Stimulated activated memory B cell treated with anti-CD40 and anti-IgM and Interleukin-4, amounts not matched to agents 10 μg/mL and 1 μg/mL and 100 μg/mL, for 72 hours (primary cell): ENCODE measurements around the gene SGPL1.

Source experiments
- ATAC-seq: fragments of 150-1000 bp; cut with Tn5 transposase; 2 replicates; pipeline ENCODE4 v1.10.0; 2021
- H3K27ac Mint-ChIP-seq: one replicate; pipeline ENCODE4 v1.8.0; 2022; ENCODE audit warnings: mild to moderate bottlenecking, mixed read lengths
- H3K27me3 Mint-ChIP-seq: one replicate; pipeline ENCODE4 v1.8.0; 2022; ENCODE audit warnings: mixed read lengths
- H3K36me3 Mint-ChIP-seq: one replicate; pipeline ENCODE4 v1.8.0; 2022; ENCODE audit warnings: mixed read lengths
- H3K4me1 Mint-ChIP-seq: one replicate; pipeline ENCODE4 v1.8.0; 2022; ENCODE audit warnings: mixed read lengths
- H3K4me3 Mint-ChIP-seq: one replicate; pipeline ENCODE4 v1.8.0; 2022; ENCODE audit warnings: mild to moderate bottlenecking, moderate library complexity, mixed read lengths
- H3K9me3 Mint-ChIP-seq: one replicate; pipeline ENCODE4 v1.8.0; 2022; ENCODE audit warnings: mixed read lengths

Gene SGPL1

GRCh38 chr10:70816220-70816894 lies 609 bp downstream of the SGPL1 start:
- Mint-ChIP-seq H3K4me3 (peak overlapping the region; percentile 83), H3K27me3 (no peaks in the 10 kb centered on the region), H3K36me3 (peaks cover 20% of the 10 kb centered on the region), H3K4me1 (peaks cover 60% of the 10 kb centered on the region), H3K9me3 (no peaks in the 10 kb centered on the region), H3K27ac (peak overlapping the region; percentile 87)
- peak; percentile 76 for ATAC-seq

DNA sequence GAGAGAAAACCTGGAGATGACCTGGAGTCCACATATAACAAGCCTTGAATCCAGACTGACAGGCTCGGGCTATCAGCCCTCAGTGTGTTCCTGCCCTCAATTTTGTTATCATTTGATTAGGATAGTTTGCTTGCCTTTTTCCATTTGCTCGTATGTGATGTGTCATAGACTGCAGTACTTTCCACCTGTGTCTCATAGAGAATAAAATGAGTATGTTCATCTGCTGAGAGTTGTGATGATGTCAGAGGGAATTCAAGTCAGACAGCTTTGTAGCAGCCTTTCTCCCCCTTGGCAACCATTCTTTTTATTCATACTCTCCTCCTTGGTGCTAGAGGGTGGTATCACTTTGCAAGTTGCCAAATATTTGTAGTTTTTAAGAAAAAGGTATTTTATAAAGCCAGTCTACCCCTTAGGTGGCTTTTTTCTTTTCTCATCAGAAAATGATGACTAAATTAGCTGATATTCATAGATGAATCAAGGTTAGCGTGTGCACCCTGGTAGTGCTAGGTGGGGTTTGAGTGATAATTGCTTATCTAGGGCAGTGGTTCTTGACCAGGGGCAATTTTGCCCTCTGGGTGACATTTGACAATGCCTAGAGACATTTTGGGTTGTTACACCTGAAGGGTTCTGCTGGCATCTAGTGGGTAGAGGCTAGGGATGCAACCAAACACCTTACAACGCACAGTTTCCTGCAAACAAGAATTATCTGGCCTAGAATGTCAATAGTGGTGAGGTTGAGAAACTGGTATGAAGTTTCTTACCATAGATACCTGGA lies 5.4 kb downstream of the SGPL1 start:
- H3K36me3 Mint-ChIP-seq, result peaks cover 36% of the 10 kb centered on the region
- peak overlapping the region; percentile 22 for H3K27ac Mint-ChIP-seq
- peaks cover 56% of the 10 kb centered on the region for H3K4me1 Mint-ChIP-seq
- no peaks in the 10 kb centered on the region for H3K27me3 Mint-ChIP-seq
- H3K4me3 Mint-ChIP-seq, result no peak overlapping the region
- ATAC-seq, result no peak
- no peaks in the 10 kb centered on the region for H3K9me3 Mint-ChIP-seq

DNA sequence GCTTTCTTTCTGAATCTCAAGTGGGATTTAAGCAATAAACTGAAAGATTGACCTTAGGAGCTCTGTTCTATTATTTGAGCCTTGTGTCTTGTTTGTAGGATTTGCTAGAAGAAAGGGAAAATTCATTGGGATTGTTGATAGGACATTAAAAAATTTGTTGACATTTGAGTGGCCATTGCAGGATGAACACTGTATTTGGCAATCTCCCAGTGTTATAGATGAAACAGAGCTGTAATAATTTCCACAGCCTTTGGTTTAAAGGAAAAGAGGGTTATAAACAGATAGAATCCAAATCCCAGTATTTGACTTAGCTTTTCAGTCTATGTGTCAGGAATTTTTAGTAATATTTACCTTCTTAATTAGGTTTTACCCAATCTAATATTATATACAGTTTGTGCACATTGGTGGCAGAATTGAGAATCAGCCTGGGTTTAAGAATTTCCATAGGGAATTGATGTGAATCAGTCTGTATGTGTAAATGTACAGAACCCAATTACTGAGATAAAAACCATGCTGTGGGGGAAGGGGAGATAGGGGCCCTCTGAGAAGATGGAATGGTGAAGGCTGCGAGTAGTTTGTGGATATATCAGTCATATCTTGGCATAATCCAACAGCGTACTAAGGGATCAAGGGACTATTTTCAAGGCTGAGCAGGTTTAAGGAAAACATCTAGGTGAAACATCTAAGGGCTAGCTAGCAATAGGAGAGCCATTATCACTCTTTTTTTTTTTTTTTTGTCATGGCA lies 6.5 kb downstream of the SGPL1 start:
- Mint-ChIP-seq H3K27me3 (no peaks in the 10 kb centered on the region), H3K36me3 (peaks cover 43% of the 10 kb centered on the region), H3K9me3 (no peaks in the 10 kb centered on the region), H3K27ac (peak overlapping the region; percentile 65), H3K4me1 (peaks cover 55% of the 10 kb centered on the region), H3K4me3 (no peak overlapping the region)
- no peak for ATAC-seq

DNA sequence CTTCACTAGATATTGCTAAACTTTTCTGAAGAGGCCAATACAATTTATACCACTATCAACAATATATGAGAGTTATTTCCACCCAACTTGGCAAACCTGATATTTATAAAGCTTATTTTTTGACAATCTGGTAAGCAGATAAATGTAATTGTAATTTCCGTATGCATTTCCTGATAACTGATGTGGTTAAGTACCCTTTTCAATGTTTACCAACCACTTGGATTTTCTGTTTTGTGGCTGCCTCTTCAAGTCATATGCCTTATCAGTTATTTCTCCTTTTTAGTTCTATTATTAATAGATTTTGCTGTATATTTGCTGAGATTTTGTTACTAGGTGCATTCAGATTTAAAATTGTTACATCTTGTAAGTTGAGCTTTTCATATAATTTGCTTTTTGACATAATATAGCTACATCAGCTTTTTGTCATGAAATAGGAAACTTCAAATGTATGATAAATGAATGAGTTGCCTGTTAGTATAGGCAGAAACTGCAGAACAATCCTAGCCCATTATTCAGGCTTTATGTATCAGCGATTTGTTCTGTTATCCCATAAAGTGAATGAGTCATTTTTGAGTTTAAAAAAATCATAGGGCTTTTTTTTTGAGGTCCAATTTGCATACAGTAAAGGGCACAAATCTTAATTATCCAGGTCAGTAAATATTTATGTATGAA lies 11.5 kb downstream of the SGPL1 start:
- peak overlapping the region; percentile 37 for H3K27ac Mint-ChIP-seq
- no peak overlapping the region for H3K4me3 Mint-ChIP-seq
- peaks cover 40% of the 10 kb centered on the region for H3K36me3 Mint-ChIP-seq
- no peaks in the 10 kb centered on the region for H3K27me3 Mint-ChIP-seq
- peaks cover 43% of the 10 kb centered on the region for H3K4me1 Mint-ChIP-seq
- no peaks in the 10 kb centered on the region for H3K9me3 Mint-ChIP-seq
- ATAC-seq, result no peak

DNA sequence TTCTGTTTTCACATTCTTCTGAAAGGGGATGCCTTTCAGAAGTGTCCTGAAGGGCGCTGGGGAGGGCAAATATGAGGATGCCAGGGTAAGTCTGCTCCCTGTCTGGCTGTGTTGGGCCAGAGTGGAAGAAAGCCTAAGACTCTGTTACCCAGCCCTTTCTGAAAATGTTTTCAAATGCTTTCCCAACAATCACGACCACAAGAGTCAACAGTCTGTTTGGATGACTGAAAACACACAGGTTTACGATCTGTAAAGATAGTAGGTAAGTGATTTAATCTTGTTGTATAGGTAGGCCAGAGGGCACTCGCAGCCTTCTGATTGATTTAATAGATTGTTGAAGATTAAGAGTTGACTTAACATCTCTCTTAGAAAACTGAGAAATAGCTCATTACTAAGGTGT lies 13.2 kb downstream of the SGPL1 start:
- Mint-ChIP-seq H3K4me1 (peaks cover 54% of the 10 kb centered on the region), H3K27ac (peak overlapping the region; percentile 64), H3K9me3 (no peaks in the 10 kb centered on the region), H3K36me3 (peaks cover 38% of the 10 kb centered on the region), H3K4me3 (no peak overlapping the region), H3K27me3 (no peaks in the 10 kb centered on the region)
- ATAC-seq, result no peak

GRCh38 chr10:70829543-70829942 lies 13.8 kb downstream of the SGPL1 start:
- no peaks in the 10 kb centered on the region for H3K9me3 Mint-ChIP-seq
- peak overlapping the region; percentile 64 for H3K27ac Mint-ChIP-seq
- peaks cover 44% of the 10 kb centered on the region for H3K36me3 Mint-ChIP-seq
- no peaks in the 10 kb centered on the region for H3K27me3 Mint-ChIP-seq
- peak; percentile 70 for ATAC-seq
- H3K4me3 Mint-ChIP-seq, result peak overlapping the region; percentile 10
- H3K4me1 Mint-ChIP-seq, result peaks cover 60% of the 10 kb centered on the region

DNA sequence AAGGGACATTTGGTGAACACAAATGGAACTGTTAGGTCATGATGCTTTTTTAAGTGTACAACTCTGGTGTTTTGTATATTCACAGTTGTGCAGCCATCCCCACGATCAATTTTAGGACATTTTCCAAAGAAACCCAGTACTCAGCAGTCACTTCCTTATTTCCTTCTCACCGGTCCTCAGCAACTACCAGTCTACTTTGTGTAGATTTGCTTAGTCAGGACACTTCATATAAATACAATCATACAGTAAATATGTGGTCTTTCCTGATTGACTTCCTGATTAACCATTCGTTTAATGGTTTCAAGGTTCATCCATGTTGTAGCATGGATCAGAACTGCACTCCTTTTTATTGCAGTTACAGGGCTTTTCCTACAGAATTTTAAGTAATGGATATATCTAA lies 14.4 kb downstream of the SGPL1 start:
- no peak overlapping the region for H3K4me3 Mint-ChIP-seq
- H3K4me1 Mint-ChIP-seq, result peaks cover 62% of the 10 kb centered on the region
- no peaks in the 10 kb centered on the region for H3K27me3 Mint-ChIP-seq
- H3K36me3 Mint-ChIP-seq, result peaks cover 43% of the 10 kb centered on the region
- peak overlapping the region; percentile 40 for H3K27ac Mint-ChIP-seq
- no peaks in the 10 kb centered on the region for H3K9me3 Mint-ChIP-seq
- no peak for ATAC-seq

- Mint-ChIP-seq H3K4me1 (peaks cover 61% of the 10 kb centered on the region), H3K36me3 (peaks cover 40% of the 10 kb centered on the region), H3K27me3 (no peaks in the 10 kb centered on the region), H3K9me3 (no peaks in the 10 kb centered on the region), H3K4me3 (no peak overlapping the region), H3K27ac (peak overlapping the region; percentile 59)
- no peak for ATAC-seq
These were observed 16.5 kb downstream of the SGPL1 start for GRCh38 chr10:70832221-70832620.

DNA sequence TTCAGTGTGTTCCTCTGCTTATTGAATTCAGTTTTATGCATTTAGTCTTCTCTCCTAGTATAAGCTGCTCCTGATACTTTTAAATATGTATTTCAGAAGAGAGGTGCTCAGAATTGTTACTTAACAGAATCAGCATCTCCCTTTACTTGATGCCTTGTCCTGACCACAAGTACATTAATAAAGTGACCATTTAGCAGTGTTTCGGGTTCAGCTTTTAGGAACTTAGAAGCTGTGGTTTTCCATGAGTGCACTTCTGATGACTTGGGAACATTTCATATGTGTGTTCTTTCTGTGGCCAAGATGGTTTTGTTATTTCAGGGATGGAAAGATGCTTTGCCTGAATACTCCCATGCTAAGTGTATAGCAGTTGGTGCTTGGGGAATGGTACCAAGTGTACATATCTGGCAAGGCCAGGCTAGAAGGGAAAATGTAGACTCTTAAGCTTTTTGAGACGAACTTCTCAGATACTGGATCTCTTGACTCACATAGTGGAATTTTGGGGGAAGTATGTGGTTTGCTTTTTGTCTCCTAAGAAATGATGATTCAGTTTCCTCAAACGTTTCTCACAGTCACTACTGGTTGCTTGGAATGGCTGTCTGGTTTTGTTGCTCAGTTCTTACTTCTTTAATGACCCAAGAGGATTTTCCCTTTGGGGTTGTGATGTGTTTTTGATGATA lies 17.2 kb downstream of the SGPL1 start:
- no peak overlapping the region for H3K4me3 Mint-ChIP-seq
- H3K4me1 Mint-ChIP-seq, result peaks cover 56% of the 10 kb centered on the region
- H3K36me3 Mint-ChIP-seq, result peaks cover 47% of the 10 kb centered on the region
- peak overlapping the region; percentile 59 for H3K27ac Mint-ChIP-seq
- no peaks in the 10 kb centered on the region for H3K27me3 Mint-ChIP-seq
- no peaks in the 10 kb centered on the region for H3K9me3 Mint-ChIP-seq
- peak; percentile 68 for ATAC-seq

- Mint-ChIP-seq H3K36me3 (peaks cover 53% of the 10 kb centered on the region), H3K27ac (peak overlapping the region; percentile 59), H3K4me1 (peaks cover 62% of the 10 kb centered on the region), H3K9me3 (no peaks in the 10 kb centered on the region), H3K4me3 (no peak overlapping the region), H3K27me3 (no peaks in the 10 kb centered on the region)
- no peak for ATAC-seq
These were observed 17.9 kb downstream of the SGPL1 start for GRCh38 chr10:70833601-70834000.

GRCh38 chr10:70834021-70834420 lies 18.3 kb downstream of the SGPL1 start:
- no peaks in the 10 kb centered on the region for H3K9me3 Mint-ChIP-seq
- H3K27ac Mint-ChIP-seq, result peak overlapping the region; percentile 59
- ATAC-seq, result no peak
- H3K4me3 Mint-ChIP-seq, result no peak overlapping the region
- H3K27me3 Mint-ChIP-seq, result no peaks in the 10 kb centered on the region
- H3K4me1 Mint-ChIP-seq, result peaks cover 63% of the 10 kb centered on the region
- peaks cover 54% of the 10 kb centered on the region for H3K36me3 Mint-ChIP-seq

DNA sequence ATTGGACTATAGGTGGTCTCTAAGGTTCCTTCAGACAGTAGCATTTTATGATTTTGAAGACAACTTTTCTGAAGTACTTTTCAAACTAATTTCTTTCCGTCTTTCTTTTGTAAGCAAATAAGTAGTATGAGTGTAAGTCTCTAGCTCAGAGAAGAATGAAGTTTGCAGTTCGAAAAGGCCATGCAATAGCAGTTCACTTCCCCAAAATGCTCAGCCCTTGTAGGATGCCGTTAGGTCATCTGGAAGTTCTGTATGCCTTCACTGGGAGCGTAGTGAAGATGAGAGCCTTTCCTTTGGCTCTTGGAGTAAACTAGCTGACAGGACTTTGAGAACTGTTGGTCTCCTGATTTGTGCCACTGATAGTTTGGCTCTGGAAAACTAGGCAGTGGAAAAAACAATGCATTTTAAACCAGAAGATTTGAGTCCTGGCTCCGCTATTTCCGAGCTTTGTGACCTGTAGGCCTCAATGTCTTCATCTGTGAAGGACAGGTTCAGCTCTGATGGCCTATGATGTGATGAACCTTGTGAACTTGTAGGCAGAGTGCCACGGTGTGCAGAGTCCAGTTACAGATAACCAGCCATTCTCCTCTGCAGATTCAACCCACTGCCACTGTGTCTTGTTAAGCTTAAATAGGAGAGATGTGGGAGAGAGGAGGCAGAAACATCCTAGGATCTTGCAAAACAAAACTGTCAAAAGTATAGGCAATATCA lies 18.8 kb downstream of the SGPL1 start:
- H3K4me3 Mint-ChIP-seq, result no peak overlapping the region
- H3K36me3 Mint-ChIP-seq, result peaks cover 49% of the 10 kb centered on the region
- no peaks in the 10 kb centered on the region for H3K27me3 Mint-ChIP-seq
- ATAC-seq, result no peak
- peaks cover 57% of the 10 kb centered on the region for H3K4me1 Mint-ChIP-seq
- no peak overlapping the region for H3K27ac Mint-ChIP-seq
- H3K9me3 Mint-ChIP-seq, result no peaks in the 10 kb centered on the region

- Mint-ChIP-seq H3K4me3 (no peak overlapping the region), H3K27ac (no peak overlapping the region), H3K36me3 (peaks cover 43% of the 10 kb centered on the region), H3K27me3 (no peaks in the 10 kb centered on the region), H3K9me3 (no peaks in the 10 kb centered on the region), H3K4me1 (peaks cover 45% of the 10 kb centered on the region)
- ATAC-seq, result no peak
These were observed 20.6 kb downstream of the SGPL1 start for GRCh38 chr10:70836319-70836718.

GRCh38 chr10:70837660-70838059 lies 21.9 kb downstream of the SGPL1 start:
- Mint-ChIP-seq H3K27ac (no peak overlapping the region), H3K9me3 (no peaks in the 10 kb centered on the region), H3K4me1 (peaks cover 37% of the 10 kb centered on the region), H3K27me3 (no peaks in the 10 kb centered on the region), H3K4me3 (no peak overlapping the region), H3K36me3 (peaks cover 55% of the 10 kb centered on the region)
- ATAC-seq, result no peak
